Measurements from ENCODE around the gene STX16. TPM values are rescaled to one million over a fixed set of nuclear protein-coding genes. Genes with fewer than 3 reads are reported as not detected.

STX16 gene
- total and polyA plus RNA-seq, 2 of the 13 experiments (the other 11 are each of a cell fraction or from before 2014, with no cell fraction given), result 28.0 to 72.7 TPM

GRCh38 chr20:58650776-58651558, at the start of gene STX16 (continued):
- peak; percentile 98 for TF ChIP-seq ZNF607 (CRISPR knock-in tag; IDR thresholded peaks at IDR 0.05; ENCODE audit: borderline replicate concordance)
- TF ChIP-seq, protein P1, sequence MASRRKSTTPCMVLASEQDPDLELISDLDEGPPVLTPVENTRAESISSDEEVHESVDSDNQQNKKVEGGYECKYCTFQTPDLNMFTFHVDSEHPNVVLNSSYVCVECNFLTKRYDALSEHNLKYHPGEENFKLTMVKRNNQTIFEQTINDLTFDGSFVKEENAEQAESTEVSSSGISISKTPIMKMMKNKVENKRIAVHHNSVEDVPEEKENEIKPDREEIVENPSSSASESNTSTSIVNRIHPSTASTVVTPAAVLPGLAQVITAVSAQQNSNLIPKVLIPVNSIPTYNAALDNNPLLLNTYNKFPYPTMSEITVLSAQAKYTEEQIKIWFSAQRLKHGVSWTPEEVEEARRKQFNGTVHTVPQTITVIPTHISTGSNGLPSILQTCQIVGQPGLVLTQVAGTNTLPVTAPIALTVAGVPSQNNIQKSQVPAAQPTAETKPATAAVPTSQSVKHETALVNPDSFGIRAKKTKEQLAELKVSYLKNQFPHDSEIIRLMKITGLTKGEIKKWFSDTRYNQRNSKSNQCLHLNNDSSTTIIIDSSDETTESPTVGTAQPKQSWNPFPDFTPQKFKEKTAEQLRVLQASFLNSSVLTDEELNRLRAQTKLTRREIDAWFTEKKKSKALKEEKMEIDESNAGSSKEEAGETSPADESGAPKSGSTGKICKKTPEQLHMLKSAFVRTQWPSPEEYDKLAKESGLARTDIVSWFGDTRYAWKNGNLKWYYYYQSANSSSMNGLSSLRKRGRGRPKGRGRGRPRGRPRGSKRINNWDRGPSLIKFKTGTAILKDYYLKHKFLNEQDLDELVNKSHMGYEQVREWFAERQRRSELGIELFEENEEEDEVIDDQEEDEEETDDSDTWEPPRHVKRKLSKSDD (CRISPR knock-in tag; IDR thresholded peaks at IDR 0.05; ENCODE audit: low read depth), result peak; percentile 98
- TF ChIP-seq MED1 (CRISPR knock-in tag; IDR thresholded peaks at IDR 0.05), result peak; percentile 97
- TF ChIP-seq ZNF720 (CRISPR knock-in tag; IDR thresholded peaks at IDR 0.05), result peak; percentile 84; the same call in 1 of the 2 replicates
- TF ChIP-seq ZMAT5 (CRISPR knock-in tag; IDR thresholded peaks at IDR 0.05; ENCODE audit: borderline replicate concordance, low read depth), result no peak
- TF ChIP-seq IKZF1 (IDR thresholded peaks at IDR 0.05), result no peak
- no peak for TF ChIP-seq PHF5A (CRISPR knock-in tag; IDR thresholded peaks at IDR 0.05; ENCODE audit: low read depth, unreplicated experiment)
- TF ChIP-seq MEIS2 (CRISPR knock-in tag; IDR thresholded peaks at IDR 0.05), result peak; percentile 98
- TF ChIP-seq ZMYM2 (CRISPR knock-in tag; IDR thresholded peaks at IDR 0.05), result peak; percentile 91
- TF ChIP-seq ARID2 (CRISPR knock-in tag; IDR thresholded peaks at IDR 0.05; ENCODE audit: borderline replicate concordance), result peak; percentile 94
- 0 out of 2 replicates have a peak, but pooled peaks have one; percentile 27 for TF ChIP-seq ZNF180 (CRISPR knock-in tag; IDR thresholded peaks at IDR 0.05; ENCODE audit: borderline replicate concordance, low read depth)
- TF ChIP-seq, protein P2, sequence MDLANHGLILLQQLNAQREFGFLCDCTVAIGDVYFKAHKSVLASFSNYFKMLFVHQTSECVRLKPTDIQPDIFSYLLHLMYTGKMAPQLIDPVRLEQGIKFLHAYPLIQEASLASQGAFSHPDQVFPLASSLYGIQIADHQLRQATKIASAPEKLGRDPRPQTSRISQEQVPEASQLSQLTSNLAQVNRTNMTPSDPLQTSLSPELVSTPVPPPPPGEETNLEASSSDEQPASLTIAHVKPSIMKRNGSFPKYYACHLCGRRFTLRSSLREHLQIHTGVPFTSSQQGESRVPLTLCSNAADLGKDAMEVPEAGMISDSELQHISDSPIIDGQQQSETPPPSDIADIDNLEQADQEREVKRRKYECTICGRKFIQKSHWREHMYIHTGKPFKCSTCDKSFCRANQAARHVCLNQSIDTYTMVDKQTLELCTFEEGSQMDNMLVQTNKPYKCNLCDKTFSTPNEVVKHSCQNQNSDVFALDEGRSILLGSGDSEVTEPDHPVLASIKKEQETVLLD (CRISPR knock-in tag; IDR thresholded peaks at IDR 0.05; ENCODE audit: low read depth), result peak; percentile 99
- peak; percentile 84; the same call in 1 of the 2 replicates for TF ChIP-seq ZNF460 (CRISPR knock-in tag; IDR thresholded peaks at IDR 0.05; ENCODE audit: borderline replicate concordance)
- peak; percentile 88 for TF ChIP-seq ZBTB44 (CRISPR knock-in tag; IDR thresholded peaks at IDR 0.05)
- peak; percentile 97 for TF ChIP-seq FOXC1 (CRISPR knock-in tag; IDR thresholded peaks at IDR 0.05; ENCODE audit: borderline replicate concordance)
- peak; percentile 88 for TF ChIP-seq ZNF24 (IDR thresholded peaks at IDR 0.05)
- peak; percentile 100 for TF ChIP-seq KAT7 (CRISPR knock-in tag; IDR thresholded peaks at IDR 0.05; ENCODE audit: borderline replicate concordance)
- TF ChIP-seq RFXAP (CRISPR knock-in tag; IDR thresholded peaks at IDR 0.05; ENCODE audit: borderline replicate concordance), result peak; percentile 98
- peak; percentile 99 for TF ChIP-seq REL (CRISPR knock-in tag; conservative IDR thresholded peaks at IDR 0.05)
- TF ChIP-seq, protein P3, sequence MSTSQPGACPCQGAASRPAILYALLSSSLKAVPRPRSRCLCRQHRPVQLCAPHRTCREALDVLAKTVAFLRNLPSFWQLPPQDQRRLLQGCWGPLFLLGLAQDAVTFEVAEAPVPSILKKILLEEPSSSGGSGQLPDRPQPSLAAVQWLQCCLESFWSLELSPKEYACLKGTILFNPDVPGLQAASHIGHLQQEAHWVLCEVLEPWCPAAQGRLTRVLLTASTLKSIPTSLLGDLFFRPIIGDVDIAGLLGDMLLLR (CRISPR knock-in tag; IDR thresholded peaks at IDR 0.05), result peak; percentile 97
- peak; percentile 100 for TF ChIP-seq CBX5 (CRISPR knock-in tag; IDR thresholded peaks at IDR 0.05; ENCODE audit: borderline replicate concordance)
- TF ChIP-seq ZNF616 (CRISPR knock-in tag; IDR thresholded peaks at IDR 0.05; ENCODE audit: low read depth), result peak; percentile 93; the same call in 1 of the 2 replicates
